AG10803 (cell line): ENCODE measurements around the gene CPNE6.

Experiments used
- DNase-seq: peaks from one replicate; pipeline ENCODE4 v3.0.0; 2010; ENCODE audit warnings: low read depth
- H3K4me3 ChIP-seq: 2 replicates; pipeline ENCODE4 v1.5.1; 2011; ENCODE audit warnings: mild to moderate bottlenecking, low read length, control low read depth
- CTCF ChIP-seq: conservative IDR thresholded peaks from 2 replicates; pipeline ENCODE4 v1.5.1; 2011; ENCODE audit warnings: mild to moderate bottlenecking, low read length, control low read depth, inconsistent platforms

The CPNE6 gene

DNA sequence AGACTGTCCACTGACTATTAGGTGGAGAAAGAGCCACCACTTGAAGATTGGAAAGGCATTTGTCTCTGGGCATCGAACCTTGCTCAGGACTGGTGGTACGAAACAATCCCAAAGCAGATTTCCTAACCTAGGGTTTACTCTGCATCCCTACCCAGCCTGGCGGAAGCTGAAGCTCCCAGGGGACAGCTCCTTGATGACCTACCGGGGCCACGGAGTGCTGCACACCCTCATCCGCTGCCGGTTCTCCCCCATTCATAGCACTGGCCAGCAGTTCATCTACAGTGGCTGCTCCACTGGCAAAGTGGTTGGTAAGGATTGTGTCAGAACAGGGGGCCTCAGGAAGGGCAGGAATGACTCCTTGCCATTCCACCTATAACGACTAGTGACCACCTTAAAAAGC is 49.8 kb downstream of the CPNE6 start:
- no peak for DNase-seq
- TF ChIP-seq CTCF: no peak
- no peak overlapping the region for H3K4me3 ChIP-seq

DNA sequence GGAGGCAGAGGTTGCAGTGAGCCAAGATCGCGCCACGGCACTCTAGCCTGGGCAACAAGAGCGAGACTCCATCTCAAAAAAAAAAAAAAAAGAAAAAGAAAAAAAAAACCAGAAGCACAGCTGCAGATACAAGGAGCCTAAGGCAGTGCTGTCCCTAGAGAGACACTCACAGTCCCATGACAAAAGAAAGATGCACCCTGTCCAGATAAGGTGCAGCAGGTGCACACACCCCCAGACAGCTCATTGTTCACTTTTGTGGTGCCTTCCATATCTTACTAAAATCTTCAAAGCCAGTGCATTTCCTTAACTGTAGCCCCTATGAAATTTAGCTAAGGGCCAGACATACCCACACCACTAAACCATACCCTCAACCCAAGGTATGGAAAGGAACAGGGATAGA is 51.1 kb downstream of the CPNE6 start:
- TF ChIP-seq CTCF: no peak
- H3K4me3 ChIP-seq: no peak overlapping the region
- no peak for DNase-seq

- TF ChIP-seq CTCF: no peak
- DNase-seq: no peak
- H3K4me3 ChIP-seq: no peak overlapping the region
These were observed 51.5 kb downstream of the CPNE6 start for GRCh38 chr14:24122898-24123297.

DNA sequence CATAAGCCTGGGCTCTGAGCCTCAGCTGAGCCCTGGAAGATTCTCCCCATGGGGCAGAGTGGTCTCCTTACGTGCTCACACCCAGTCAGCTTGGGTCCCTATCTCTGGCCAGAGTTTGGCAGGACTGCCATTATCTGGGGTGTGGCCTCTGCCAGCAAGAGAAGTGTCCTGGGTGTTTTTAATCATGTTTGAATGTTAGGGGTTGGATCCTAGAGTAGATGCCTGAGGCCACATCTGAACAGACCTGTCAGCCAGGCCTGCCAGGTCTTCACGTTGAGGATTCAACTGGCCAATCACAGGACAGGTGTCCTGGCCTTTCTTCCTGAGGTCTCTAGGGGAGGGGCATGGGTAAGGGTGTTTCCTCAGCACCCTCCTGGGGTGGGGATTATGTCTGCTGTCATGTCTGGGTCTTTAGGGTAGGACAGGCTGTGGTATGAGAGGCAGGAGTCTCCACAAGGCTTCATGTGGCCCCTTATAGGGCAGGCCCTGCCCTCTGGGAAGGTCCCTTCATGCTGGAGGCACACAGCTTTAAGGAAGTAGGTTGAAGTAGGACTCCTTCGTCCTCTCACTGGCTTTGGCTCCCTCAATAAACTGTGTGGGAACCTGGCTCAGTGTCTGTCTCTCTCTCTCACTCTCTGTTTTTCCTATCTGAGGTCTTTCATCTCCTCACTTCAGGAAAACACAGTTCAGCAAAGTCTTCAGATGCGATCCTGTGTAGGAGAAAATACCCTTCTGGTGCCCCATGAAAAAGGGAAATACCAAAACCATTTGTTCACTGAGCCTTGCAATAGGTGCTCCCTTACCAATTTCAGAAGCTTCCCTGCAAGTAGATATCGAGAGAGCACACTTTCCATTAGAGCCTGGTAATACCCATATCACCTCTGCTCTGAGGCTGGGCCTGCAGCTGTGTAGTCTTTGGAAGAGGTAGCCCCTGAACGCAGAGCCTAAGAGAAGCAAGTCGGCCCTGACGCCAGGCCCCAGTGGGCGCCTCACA is 52.4 kb downstream of the CPNE6 start:
- H3K4me3 ChIP-seq: no peak overlapping the region
- TF ChIP-seq CTCF: no peak
- DNase-seq: no peak

DNA sequence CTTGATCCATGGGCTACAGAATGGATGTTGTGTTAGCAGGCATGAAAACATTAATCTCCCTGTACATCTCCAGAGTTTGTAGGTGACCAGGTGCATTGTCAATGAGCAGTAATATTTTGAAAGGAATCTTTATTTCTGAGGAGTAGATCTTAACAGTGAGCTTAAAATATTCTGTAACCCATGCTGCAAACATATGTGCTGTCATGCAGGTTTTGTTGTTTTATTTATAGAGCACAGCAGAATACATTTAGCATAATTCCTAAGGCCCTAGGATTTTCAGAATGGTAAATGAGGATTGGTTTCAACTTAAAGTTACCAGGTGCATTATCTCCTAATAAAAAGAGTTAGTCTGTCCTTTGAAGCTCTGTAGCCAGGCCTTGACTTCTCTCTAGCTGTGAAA is 55.6 kb downstream of the CPNE6 start:
- no peak for DNase-seq
- H3K4me3 ChIP-seq: no peak overlapping the region
- no peak for TF ChIP-seq CTCF

- TF ChIP-seq CTCF: no peak
These were observed 56.3 kb downstream of the CPNE6 start for GRCh38 chr14:24127673-24128072.

More at GRCh38 chr14:24127673-24128072, 56.3 kb downstream of the CPNE6 start:
- H3K4me3 ChIP-seq: no peak overlapping the region
- no peak for DNase-seq
